ENCODE results near the gene ASAP2. TPM values are rescaled to one million over a fixed set of nuclear protein-coding genes. Genes with fewer than 3 reads are reported as not detected.

ASAP2 gene
- total and polyA plus RNA-seq, 9 of the 15 experiments (the other 6 are each of a cell fraction or from before 2014, with no cell fraction given) = 0.06 to 4.3 (median 3.1) TPM

DNA sequence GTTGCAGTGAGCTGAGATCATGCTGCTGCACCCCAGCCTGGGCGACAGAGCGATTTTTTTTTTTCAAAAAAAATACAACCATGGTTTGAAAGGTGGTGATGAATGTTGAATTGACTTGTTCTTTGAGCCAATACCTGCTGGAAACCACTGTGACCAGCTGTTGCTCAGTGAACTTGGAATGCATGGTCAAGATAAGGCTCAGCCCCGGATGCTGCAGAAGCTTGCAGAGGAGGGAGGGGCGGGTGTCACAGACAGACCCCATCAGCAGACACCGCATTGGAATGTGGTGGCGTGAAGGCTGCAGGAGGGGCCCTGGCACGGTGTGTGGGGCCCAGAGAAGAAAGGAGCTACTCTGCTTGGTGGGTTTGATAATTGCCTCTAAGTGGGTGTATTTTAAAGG lies 125.1 kb downstream of the ASAP2 start (continued):
- TF ChIP-seq, protein P1, sequence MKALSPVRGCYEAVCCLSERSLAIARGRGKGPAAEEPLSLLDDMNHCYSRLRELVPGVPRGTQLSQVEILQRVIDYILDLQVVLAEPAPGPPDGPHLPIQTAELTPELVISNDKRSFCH (CRISPR knock-in tag; IDR thresholded peaks at IDR 0.05) = no peak
- TF ChIP-seq, protein P1 (tag; IDR thresholded peaks at IDR 0.05) = no peak
- TF ChIP-seq ZFP36 (IDR thresholded peaks at IDR 0.05; ENCODE audit: low read depth, low read length, partially characterized antibody) (no peak), ZNF347 (CRISPR knock-in tag; IDR thresholded peaks at IDR 0.05; ENCODE audit: low read depth) (no peak), ZNF76 (CRISPR knock-in tag; IDR thresholded peaks at IDR 0.05; ENCODE audit: borderline replicate concordance) (no peak), MEIS2 (IDR thresholded peaks at IDR 0.05; ENCODE audit: partially characterized antibody) (peak; percentile 57), FOXA1 (IDR thresholded peaks at IDR 0.05; ENCODE audit: borderline replicate concordance) (no peak), ZNF766 (CRISPR knock-in tag; conservative IDR thresholded peaks at IDR 0.05) (no peak), ZNF507 (tag; conservative IDR thresholded peaks at IDR 0.05) (no peak), ZFPM2 (CRISPR knock-in tag; IDR thresholded peaks at IDR 0.05) (no peak), GABPA (tag; conservative IDR thresholded peaks at IDR 0.05; ENCODE audit: low read depth) (no peak), TAF15 (IDR thresholded peaks at IDR 0.05; ENCODE audit: low read depth, low read length) (no peak)
- TF ChIP-seq, protein P2, sequence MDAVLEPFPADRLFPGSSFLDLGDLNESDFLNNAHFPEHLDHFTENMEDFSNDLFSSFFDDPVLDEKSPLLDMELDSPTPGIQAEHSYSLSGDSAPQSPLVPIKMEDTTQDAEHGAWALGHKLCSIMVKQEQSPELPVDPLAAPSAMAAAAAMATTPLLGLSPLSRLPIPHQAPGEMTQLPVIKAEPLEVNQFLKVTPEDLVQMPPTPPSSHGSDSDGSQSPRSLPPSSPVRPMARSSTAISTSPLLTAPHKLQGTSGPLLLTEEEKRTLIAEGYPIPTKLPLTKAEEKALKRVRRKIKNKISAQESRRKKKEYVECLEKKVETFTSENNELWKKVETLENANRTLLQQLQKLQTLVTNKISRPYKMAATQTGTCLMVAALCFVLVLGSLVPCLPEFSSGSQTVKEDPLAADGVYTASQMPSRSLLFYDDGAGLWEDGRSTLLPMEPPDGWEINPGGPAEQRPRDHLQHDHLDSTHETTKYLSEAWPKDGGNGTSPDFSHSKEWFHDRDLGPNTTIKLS (IDR thresholded peaks at IDR 0.05; ENCODE audit: borderline replicate concordance, low read depth) = no peak
- TF ChIP-seq, protein P3, sequence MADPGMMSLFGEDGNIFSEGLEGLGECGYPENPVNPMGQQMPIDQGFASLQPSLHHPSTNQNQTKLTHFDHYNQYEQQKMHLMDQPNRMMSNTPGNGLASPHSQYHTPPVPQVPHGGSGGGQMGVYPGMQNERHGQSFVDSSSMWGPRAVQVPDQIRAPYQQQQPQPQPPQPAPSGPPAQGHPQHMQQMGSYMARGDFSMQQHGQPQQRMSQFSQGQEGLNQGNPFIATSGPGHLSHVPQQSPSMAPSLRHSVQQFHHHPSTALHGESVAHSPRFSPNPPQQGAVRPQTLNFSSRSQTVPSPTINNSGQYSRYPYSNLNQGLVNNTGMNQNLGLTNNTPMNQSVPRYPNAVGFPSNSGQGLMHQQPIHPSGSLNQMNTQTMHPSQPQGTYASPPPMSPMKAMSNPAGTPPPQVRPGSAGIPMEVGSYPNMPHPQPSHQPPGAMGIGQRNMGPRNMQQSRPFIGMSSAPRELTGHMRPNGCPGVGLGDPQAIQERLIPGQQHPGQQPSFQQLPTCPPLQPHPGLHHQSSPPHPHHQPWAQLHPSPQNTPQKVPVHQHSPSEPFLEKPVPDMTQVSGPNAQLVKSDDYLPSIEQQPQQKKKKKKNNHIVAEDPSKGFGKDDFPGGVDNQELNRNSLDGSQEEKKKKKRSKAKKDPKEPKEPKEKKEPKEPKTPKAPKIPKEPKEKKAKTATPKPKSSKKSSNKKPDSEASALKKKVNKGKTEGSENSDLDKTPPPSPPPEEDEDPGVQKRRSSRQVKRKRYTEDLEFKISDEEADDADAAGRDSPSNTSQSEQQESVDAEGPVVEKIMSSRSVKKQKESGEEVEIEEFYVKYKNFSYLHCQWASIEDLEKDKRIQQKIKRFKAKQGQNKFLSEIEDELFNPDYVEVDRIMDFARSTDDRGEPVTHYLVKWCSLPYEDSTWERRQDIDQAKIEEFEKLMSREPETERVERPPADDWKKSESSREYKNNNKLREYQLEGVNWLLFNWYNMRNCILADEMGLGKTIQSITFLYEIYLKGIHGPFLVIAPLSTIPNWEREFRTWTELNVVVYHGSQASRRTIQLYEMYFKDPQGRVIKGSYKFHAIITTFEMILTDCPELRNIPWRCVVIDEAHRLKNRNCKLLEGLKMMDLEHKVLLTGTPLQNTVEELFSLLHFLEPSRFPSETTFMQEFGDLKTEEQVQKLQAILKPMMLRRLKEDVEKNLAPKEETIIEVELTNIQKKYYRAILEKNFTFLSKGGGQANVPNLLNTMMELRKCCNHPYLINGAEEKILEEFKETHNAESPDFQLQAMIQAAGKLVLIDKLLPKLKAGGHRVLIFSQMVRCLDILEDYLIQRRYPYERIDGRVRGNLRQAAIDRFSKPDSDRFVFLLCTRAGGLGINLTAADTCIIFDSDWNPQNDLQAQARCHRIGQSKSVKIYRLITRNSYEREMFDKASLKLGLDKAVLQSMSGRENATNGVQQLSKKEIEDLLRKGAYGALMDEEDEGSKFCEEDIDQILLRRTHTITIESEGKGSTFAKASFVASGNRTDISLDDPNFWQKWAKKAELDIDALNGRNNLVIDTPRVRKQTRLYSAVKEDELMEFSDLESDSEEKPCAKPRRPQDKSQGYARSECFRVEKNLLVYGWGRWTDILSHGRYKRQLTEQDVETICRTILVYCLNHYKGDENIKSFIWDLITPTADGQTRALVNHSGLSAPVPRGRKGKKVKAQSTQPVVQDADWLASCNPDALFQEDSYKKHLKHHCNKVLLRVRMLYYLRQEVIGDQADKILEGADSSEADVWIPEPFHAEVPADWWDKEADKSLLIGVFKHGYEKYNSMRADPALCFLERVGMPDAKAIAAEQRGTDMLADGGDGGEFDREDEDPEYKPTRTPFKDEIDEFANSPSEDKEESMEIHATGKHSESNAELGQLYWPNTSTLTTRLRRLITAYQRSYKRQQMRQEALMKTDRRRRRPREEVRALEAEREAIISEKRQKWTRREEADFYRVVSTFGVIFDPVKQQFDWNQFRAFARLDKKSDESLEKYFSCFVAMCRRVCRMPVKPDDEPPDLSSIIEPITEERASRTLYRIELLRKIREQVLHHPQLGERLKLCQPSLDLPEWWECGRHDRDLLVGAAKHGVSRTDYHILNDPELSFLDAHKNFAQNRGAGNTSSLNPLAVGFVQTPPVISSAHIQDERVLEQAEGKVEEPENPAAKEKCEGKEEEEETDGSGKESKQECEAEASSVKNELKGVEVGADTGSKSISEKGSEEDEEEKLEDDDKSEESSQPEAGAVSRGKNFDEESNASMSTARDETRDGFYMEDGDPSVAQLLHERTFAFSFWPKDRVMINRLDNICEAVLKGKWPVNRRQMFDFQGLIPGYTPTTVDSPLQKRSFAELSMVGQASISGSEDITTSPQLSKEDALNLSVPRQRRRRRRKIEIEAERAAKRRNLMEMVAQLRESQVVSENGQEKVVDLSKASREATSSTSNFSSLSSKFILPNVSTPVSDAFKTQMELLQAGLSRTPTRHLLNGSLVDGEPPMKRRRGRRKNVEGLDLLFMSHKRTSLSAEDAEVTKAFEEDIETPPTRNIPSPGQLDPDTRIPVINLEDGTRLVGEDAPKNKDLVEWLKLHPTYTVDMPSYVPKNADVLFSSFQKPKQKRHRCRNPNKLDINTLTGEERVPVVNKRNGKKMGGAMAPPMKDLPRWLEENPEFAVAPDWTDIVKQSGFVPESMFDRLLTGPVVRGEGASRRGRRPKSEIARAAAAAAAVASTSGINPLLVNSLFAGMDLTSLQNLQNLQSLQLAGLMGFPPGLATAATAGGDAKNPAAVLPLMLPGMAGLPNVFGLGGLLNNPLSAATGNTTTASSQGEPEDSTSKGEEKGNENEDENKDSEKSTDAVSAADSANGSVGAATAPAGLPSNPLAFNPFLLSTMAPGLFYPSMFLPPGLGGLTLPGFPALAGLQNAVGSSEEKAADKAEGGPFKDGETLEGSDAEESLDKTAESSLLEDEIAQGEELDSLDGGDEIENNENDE (IDR thresholded peaks at IDR 0.05; ENCODE audit: low read depth, low read length) = no peak
- TF ChIP-seq, protein P4, sequence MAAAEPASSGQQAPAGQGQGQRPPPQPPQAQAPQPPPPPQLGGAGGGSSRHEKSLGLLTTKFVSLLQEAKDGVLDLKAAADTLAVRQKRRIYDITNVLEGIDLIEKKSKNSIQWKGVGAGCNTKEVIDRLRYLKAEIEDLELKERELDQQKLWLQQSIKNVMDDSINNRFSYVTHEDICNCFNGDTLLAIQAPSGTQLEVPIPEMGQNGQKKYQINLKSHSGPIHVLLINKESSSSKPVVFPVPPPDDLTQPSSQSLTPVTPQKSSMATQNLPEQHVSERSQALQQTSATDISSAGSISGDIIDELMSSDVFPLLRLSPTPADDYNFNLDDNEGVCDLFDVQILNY (CRISPR knock-in tag; IDR thresholded peaks at IDR 0.05) = no peak
